ENCODE results near the gene DHRS7C. TPM values are rescaled to one million over a fixed set of nuclear protein-coding genes. Genes with fewer than 3 reads are reported as not detected.

DHRS7C gene
- total and polyA plus RNA-seq, 7 experiments from 2014 or later = not detected

DNA sequence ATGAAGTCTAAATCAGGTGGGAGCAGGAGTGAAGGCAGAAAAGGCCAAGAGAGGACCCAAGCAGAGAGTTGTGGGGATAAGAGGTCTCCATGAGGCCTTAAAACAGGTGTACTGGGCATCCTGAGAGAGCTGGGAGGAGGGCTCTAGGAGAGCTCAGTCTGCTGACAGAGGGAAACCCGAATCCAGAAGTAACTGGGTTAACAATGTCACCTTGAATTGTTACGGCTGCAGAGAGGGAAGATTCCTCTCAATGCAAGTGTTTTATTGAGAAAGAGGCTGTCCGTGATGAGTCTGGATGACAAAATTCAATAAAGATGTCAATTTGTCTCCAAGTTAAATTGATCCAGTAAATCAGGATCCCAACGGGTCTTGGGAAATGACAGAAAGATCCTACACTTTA lies 8.3 kb downstream of the DHRS7C start:
- H3K36me3 Mint-ChIP-seq = no peaks in the 10 kb centered on the region
- H3K4me1 Mint-ChIP-seq = no peaks in the 10 kb centered on the region
- Histone ChIP-seq H3K4me1 (ENCODE audit: control insufficient read depth in 2 of 2, insufficient read depth in 2 of 2, low read length in 2 of 2) (no peaks in the 10 kb centered on the region), H3K4me3 (ENCODE audit: low read length) (no peak overlapping the region), H3K27ac (ENCODE audit: low read depth, low read length) (no peak overlapping the region), H3K27me3 (ENCODE audit: control insufficient read depth in 2 of 2, insufficient read depth in 2 of 2, low read length in 2 of 2) (no peaks in the 10 kb centered on the region), H3K36me3 (ENCODE audit: control insufficient read depth in 2 of 3, insufficient read depth in 3 of 3, low read length in 3 of 3) (no peaks in the 10 kb centered on the region), H3K9me3 (ENCODE audit: control insufficient read depth in 2 of 3, low read length in 3 of 3) (no peaks in the 10 kb centered on the region)
- H3K9me3 Mint-ChIP-seq = peaks cover 0 to 3% (median 0%) of the 10 kb centered on the region in 11 donors
- no peak overlapping the region for H3K27ac Mint-ChIP-seq
- H3K27me3 Mint-ChIP-seq = peaks cover 0 to 43% (median 18%) of the 10 kb centered on the region in 5 donors
- intact Hi-C loops (cut with micrococcal nuclease) = no loop called here
- ATAC-seq (no peak), DNase-seq (no peak)
- H3K4me3 Mint-ChIP-seq = no peak overlapping the region
- POLR2A ChIA-PET = no interaction called here
- CTCF ChIA-PET = no interaction called here

DNA sequence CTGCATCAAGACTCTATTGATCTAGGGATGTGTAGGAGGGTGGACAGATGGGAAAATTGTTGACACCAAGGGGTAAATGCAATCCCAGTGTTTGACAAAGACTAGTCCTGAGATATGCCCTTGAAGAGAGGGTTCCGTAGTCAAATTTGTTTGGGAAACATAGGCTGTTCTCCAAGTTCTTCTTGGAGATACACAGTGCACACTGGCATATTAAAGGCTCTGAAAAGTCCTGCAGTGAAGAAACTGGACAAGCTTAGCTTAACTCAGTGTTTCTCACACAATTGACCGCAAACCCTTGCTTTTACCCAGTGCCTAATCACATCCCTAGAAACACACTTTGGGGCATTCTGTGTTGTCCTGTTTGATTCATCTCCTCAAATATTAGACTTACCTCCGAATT lies 10.8 kb downstream of the DHRS7C start:
- H3K27me3 Mint-ChIP-seq = peaks cover 0 to 51% (median 22%) of the 10 kb centered on the region in 5 donors
- Histone ChIP-seq H3K9me3 (ENCODE audit: control insufficient read depth in 2 of 3, low read length in 3 of 3) (no peaks in the 10 kb centered on the region), H3K36me3 (ENCODE audit: control insufficient read depth in 2 of 3, insufficient read depth in 3 of 3, low read length in 3 of 3) (no peaks in the 10 kb centered on the region), H3K4me3 (ENCODE audit: low read length) (no peak overlapping the region), H3K27me3 (ENCODE audit: control insufficient read depth in 2 of 2, insufficient read depth in 2 of 2, low read length in 2 of 2) (no peaks in the 10 kb centered on the region), H3K4me1 (ENCODE audit: control insufficient read depth in 2 of 2, insufficient read depth in 2 of 2, low read length in 2 of 2) (no peaks in the 10 kb centered on the region), H3K27ac (ENCODE audit: low read depth, low read length) (no peak overlapping the region)
- no peak overlapping the region for H3K27ac Mint-ChIP-seq
- CTCF ChIA-PET = no interaction called here
- H3K36me3 Mint-ChIP-seq = no peaks in the 10 kb centered on the region
- DNase-seq (no peak), ATAC-seq (no peak)
- peaks cover 0 to 9% (median 0%) of the 10 kb centered on the region in 11 donors for H3K9me3 Mint-ChIP-seq
- POLR2A ChIA-PET = no interaction called here
- intact Hi-C loops (cut with micrococcal nuclease) = no loop called here
- no peaks in the 10 kb centered on the region for H3K4me1 Mint-ChIP-seq
- H3K4me3 Mint-ChIP-seq = no peak overlapping the region

DNA sequence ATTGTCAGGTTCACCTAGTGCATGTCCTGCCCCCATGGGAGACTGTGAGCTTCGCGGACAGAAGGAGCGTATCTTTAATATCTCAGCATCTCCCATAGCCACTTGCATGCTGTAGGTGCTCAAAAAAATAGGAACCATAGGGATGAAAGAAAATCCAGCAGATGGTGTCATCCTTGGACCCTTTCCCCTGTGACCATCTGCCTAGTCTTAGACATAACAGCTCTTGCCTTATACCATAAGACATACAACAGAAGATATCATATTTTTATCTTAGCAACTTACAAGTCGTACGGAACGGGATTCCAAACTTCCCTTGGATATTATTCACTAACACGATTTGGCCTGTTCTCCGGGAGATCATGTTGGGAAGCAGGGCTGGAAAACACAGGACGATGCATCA lies 14.5 kb downstream of the DHRS7C start:
- CTCF ChIA-PET = no interaction called here
- intact Hi-C loops (cut with micrococcal nuclease) = no loop called here

DNA sequence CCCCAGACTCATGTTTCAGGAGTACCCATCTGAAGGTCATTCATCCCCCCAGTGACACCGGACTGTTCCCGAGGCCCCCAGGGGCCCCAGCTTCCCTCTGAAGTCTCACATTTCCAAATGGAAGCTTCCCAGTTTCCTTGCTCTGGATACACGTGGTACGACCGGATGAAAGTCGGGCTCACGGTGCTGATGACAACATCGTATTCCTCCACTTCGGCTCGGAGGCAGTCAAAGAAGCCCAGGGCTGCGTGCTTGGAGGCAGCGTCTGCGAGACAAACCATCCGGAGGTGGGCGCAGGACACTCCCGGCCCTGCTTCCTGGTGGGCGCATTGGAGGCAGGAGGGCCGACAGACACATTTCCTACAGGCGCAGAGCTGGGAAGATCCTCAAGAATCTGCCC lies 18.7 kb downstream of the DHRS7C start:
- Histone ChIP-seq H3K27ac (ENCODE audit: low read depth, low read length) (no peak overlapping the region), H3K27me3 (ENCODE audit: control insufficient read depth in 2 of 2, insufficient read depth in 2 of 2, low read length in 2 of 2) (no peaks in the 10 kb centered on the region), H3K4me1 (ENCODE audit: control insufficient read depth in 2 of 2, insufficient read depth in 2 of 2, low read length in 2 of 2) (no peaks in the 10 kb centered on the region), H3K9me3 (ENCODE audit: control insufficient read depth in 2 of 3, low read length in 3 of 3) (no peaks in the 10 kb centered on the region), H3K4me3 (ENCODE audit: low read length) (no peak overlapping the region), H3K36me3 (ENCODE audit: control insufficient read depth in 2 of 3, insufficient read depth in 3 of 3, low read length in 3 of 3) (no peaks in the 10 kb centered on the region)
- Mint-ChIP-seq H3K4me1 (no peaks in the 10 kb centered on the region), H3K9me3 (peaks cover 0 to 6% (median 0%) of the 10 kb centered on the region in 11 donors), H3K36me3 (no peaks in the 10 kb centered on the region), H3K4me3 (no peak overlapping the region), H3K27ac (no peak overlapping the region), H3K27me3 (peaks cover 0 to 27% (median 7%) of the 10 kb centered on the region in 5 donors)
- ChIA-PET CTCF (no interaction called here), POLR2A (no interaction called here)
- ATAC-seq (no peak), DNase-seq (no peak)
- intact Hi-C loops (cut with micrococcal nuclease) = no loop called here

More for the DNA sequence above, 14.5 kb downstream of the DHRS7C start:
- no peak for DNase-seq
- H3K4me1 Mint-ChIP-seq = no peaks in the 10 kb centered on the region
- no peak overlapping the region for H3K27ac Mint-ChIP-seq
- no peaks in the 10 kb centered on the region for H3K4me1 ChIP-seq (ENCODE audit: control insufficient read depth in 2 of 2, insufficient read depth in 2 of 2, low read length in 2 of 2)
- H3K36me3 Mint-ChIP-seq = no peaks in the 10 kb centered on the region
- ATAC-seq = no peak
- POLR2A ChIA-PET = no interaction called here
- H3K27ac ChIP-seq (ENCODE audit: low read depth, low read length) = no peak overlapping the region
- H3K27me3 Mint-ChIP-seq = peaks cover 0 to 34% (median 10%) of the 10 kb centered on the region in 5 donors
- H3K4me3 Mint-ChIP-seq = no peak overlapping the region
- H3K27me3 ChIP-seq (ENCODE audit: control insufficient read depth in 2 of 2, insufficient read depth in 2 of 2, low read length in 2 of 2) = no peaks in the 10 kb centered on the region
- H3K4me3 ChIP-seq (ENCODE audit: low read length) = no peak overlapping the region
- H3K9me3 Mint-ChIP-seq = peaks cover 0 to 6% (median 0%) of the 10 kb centered on the region in 11 donors
- H3K9me3 ChIP-seq (ENCODE audit: control insufficient read depth in 2 of 3, low read length in 3 of 3) = no peaks in the 10 kb centered on the region
- H3K36me3 ChIP-seq (ENCODE audit: control insufficient read depth in 2 of 3, insufficient read depth in 3 of 3, low read length in 3 of 3) = no peaks in the 10 kb centered on the region

DNA sequence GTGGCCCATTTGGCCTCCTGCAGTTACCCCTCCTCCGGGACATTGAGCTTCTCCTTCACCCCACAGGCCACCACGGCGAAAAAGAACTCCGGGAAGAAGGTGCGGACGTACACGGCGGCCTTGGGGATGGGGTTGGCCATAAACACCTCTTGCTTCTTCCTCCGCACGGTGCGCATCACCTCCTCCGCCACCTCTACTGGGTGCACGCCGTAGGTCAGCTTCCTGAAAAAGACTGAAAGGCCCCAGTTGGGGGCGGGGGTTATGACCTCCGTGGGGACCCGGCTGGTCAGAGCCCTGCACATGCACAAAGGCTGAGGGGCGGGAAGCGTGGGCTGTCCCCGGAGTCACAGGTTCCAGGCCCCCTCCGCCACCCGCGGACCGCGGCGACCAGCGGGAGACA lies 19.9 kb downstream of the DHRS7C start:
- H3K27ac Mint-ChIP-seq = peak overlapping the region in 1 of 9 donors; percentile 36
- peaks cover 0 to 21% (median 2%) of the 10 kb centered on the region in 5 donors for H3K27me3 Mint-ChIP-seq
- Histone ChIP-seq H3K9me3 (ENCODE audit: control insufficient read depth in 2 of 3, low read length in 3 of 3) (no peaks in the 10 kb centered on the region), H3K36me3 (ENCODE audit: control insufficient read depth in 2 of 3, insufficient read depth in 3 of 3, low read length in 3 of 3) (no peaks in the 10 kb centered on the region), H3K27me3 (ENCODE audit: control insufficient read depth in 2 of 2, insufficient read depth in 2 of 2, low read length in 2 of 2) (no peaks in the 10 kb centered on the region), H3K4me1 (ENCODE audit: control insufficient read depth in 2 of 2, insufficient read depth in 2 of 2, low read length in 2 of 2) (no peaks in the 10 kb centered on the region), H3K4me3 (ENCODE audit: low read length) (no peak overlapping the region), H3K27ac (ENCODE audit: low read depth, low read length) (no peak overlapping the region)
- no peaks in the 10 kb centered on the region for H3K9me3 Mint-ChIP-seq
- CTCF ChIA-PET = no interaction called here
- H3K36me3 Mint-ChIP-seq = no peaks in the 10 kb centered on the region
- ATAC-seq = no peak
- POLR2A ChIA-PET = no interaction called here
- no peak overlapping the region for H3K4me3 Mint-ChIP-seq
- H3K4me1 Mint-ChIP-seq = no peaks in the 10 kb centered on the region
- intact Hi-C loops (cut with micrococcal nuclease) = no loop called here
- no peak for DNase-seq

DNA sequence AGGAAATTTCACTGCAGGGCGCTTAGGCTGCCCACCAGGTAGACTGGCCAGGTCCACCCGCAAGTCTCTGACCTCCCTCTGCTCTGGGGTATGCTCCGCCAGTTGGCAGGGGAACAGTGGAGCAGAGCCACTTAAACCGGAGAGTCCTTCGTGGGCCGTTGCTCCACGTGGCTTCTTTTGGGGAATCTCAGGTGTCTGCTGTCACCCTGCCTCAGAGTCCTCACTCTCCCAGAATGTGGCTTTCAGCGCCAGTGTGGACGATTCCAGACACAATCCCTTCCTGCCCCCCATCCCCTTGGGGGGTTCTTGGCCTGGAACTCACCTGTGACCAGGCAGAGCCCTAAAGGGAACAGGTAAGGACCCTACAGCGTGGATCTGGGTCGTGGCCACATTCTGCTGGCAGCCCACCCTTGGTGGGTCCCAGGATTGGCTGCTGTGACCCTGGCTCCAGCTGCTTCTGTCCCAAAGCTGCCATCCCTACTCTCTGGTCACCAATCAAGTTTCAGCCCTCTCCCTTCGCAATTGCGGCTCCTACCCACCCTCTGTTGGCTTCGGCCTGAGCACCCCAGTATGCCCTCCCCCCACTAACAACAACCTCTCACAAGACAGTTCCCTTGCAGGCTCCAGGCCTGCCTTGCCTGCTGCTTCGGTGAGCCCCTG lies 22.2 kb downstream of the DHRS7C start:
- peaks cover 0 to 3% (median 0%) of the 10 kb centered on the region in 7 donors for H3K4me1 Mint-ChIP-seq
- H3K27ac Mint-ChIP-seq = no peak overlapping the region
- ChIA-PET POLR2A (no interaction called here), CTCF (no interaction called here)
- peaks cover 0 to 26% (median 16%) of the 10 kb centered on the region in 5 donors for H3K27me3 Mint-ChIP-seq
- ATAC-seq (no peak), DNase-seq (no peak)
- no peaks in the 10 kb centered on the region for H3K36me3 Mint-ChIP-seq
- no peaks in the 10 kb centered on the region for H3K9me3 Mint-ChIP-seq
- H3K27ac ChIP-seq (ENCODE audit: low read depth, low read length) = no peak overlapping the region
- H3K36me3 ChIP-seq (ENCODE audit: control insufficient read depth in 2 of 3, insufficient read depth in 3 of 3, low read length in 3 of 3) = no peaks in the 10 kb centered on the region
- intact Hi-C loops (cut with micrococcal nuclease) = no loop called here
- H3K4me1 ChIP-seq (ENCODE audit: control insufficient read depth in 2 of 2, insufficient read depth in 2 of 2, low read length in 2 of 2) = no peaks in the 10 kb centered on the region
- no peaks in the 10 kb centered on the region for H3K9me3 ChIP-seq (ENCODE audit: control insufficient read depth in 2 of 3, low read length in 3 of 3)
- no peaks in the 10 kb centered on the region for H3K27me3 ChIP-seq (ENCODE audit: control insufficient read depth in 2 of 2, insufficient read depth in 2 of 2, low read length in 2 of 2)
- no peak overlapping the region for H3K4me3 ChIP-seq (ENCODE audit: low read length)
- H3K4me3 Mint-ChIP-seq = no peak overlapping the region

DNA sequence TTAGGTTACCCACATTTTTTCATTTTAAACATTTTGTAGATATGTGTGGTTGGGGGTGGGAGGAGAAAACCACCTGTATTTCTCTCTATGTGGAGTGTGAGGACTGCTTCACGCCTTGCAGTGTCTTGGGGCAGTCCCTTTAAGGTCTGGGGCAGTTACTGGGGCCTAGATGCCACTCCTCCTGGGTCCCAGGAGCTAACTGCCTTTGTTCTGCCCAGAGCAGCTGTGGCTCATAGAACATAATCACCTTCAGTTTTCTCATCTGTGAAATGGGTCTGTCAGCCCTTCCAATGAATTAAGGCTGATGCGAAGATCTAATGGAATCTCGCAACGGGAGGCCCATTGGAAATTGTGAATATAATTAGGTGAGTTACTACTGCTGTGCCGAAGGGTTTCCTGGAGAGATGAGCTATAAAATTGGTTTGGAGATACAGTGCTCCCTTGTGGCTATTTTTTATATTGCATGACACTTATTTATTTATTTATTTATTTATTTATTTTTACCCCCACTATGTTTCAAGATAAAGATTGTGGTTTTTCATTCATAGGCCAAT lies 22.9 kb downstream of the DHRS7C start:
- Mint-ChIP-seq H3K4me1 (peaks cover 0 to 3% (median 0%) of the 10 kb centered on the region in 7 donors), H3K4me3 (no peak overlapping the region), H3K27ac (no peak overlapping the region), H3K27me3 (peaks cover 0 to 26% (median 16%) of the 10 kb centered on the region in 5 donors), H3K9me3 (no peaks in the 10 kb centered on the region), H3K36me3 (no peaks in the 10 kb centered on the region)
- Histone ChIP-seq H3K27me3 (ENCODE audit: control insufficient read depth in 2 of 2, insufficient read depth in 2 of 2, low read length in 2 of 2) (no peaks in the 10 kb centered on the region), H3K27ac (ENCODE audit: low read depth, low read length) (no peak overlapping the region), H3K4me3 (ENCODE audit: low read length) (no peak overlapping the region), H3K36me3 (ENCODE audit: control insufficient read depth in 2 of 3, insufficient read depth in 3 of 3, low read length in 3 of 3) (no peaks in the 10 kb centered on the region), H3K9me3 (ENCODE audit: control insufficient read depth in 2 of 3, low read length in 3 of 3) (no peaks in the 10 kb centered on the region), H3K4me1 (ENCODE audit: control insufficient read depth in 2 of 2, insufficient read depth in 2 of 2, low read length in 2 of 2) (no peaks in the 10 kb centered on the region)
- intact Hi-C loops (cut with micrococcal nuclease) = loop anchor here in 1 of 2 donors (1.0 kb wide), 1 partner anchor 39 kb away; no protein-coding TSS in a partner anchor
- DNase-seq (peak in 4 of 9 donors; percentile 4 to 13 (median 8)), ATAC-seq (no peak)
- POLR2A ChIA-PET = no interaction called here
- CTCF ChIA-PET = no interaction called here

All from naive thymus-derived CD4-positive, alpha-beta T cell (primary cell).